Renal cortex interstitium (tissue), 11 donors: ENCODE measurements around the gene TMED4. TPM values are rescaled to one million over a fixed set of nuclear protein-coding genes. Genes with fewer than 3 reads are reported as not detected.
"Not testable (repeated sequence)": the region's sequence is repeated elsewhere in the genome, so short reads cannot be mapped to it uniquely, and the experiment has no call there.

Experiments
- DNase-seq, 11 donors: peaks; one replicate each; pipeline ENCODE4 v3.0.0-alpha.2; 2013; ENCODE audit warnings: low read depth in 9 of 11, low spot score in 4 of 11; ENCODE audit errors: extremely low read depth in 1 of 11
- polyA plus RNA-seq, 3 donors: library from polyadenylated mRNA; unstranded; fragments of 120-200 nt; gene quantifications; one replicate each; pipeline ENCODE4 v1.2.1, GENCODE V29; 2013; ENCODE audit not compliant: insufficient read length in 3 of 3

Gene TMED4
- polyA plus RNA-seq, 3 donors, result 134 to 175 (median 142) TPM

DNA sequence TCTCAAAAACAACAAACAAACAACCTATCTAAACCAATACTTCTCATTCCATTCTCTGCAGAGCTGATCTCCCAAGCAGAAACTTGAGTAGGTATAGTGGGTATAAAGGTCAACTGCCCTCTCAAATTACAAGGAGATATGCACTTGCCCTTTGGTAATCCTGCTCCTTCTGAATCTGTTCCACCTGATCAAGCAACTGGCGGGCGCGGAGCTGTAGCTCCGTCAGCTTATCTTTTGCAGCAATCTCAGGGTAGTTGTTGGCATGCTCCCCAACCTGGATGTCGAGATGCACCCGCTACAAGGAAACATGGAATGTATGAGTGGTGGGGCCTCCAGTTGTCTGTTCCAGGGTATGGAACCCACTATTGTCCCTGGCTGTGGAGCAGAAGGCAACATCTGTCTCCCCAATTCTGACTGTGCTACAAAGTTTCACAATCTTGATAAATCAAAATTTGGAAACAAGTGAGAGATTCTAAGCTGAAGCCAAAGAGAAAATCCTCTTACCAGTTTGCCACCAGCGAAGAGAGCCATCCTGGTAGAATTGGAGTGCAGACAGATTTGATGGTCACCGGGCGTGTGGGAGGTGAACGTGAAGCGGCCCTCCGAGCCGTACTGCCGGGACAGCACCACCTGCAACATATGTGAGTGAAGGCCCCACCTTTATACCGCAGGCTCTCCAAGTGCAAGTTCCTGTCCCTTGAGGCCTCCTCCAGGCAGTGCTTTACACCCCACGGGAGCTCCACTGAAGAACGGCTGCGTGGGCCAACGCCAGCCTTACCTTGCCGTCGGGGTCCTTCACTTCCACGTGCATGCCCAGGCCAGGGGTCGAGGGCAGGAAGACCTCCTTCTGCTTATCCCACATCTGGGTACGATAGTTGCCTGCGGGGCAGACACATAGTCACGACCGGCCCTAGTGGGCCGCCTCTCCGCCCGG, 819 bp downstream of the TMED4 start:
- no peak for DNase-seq

DNA sequence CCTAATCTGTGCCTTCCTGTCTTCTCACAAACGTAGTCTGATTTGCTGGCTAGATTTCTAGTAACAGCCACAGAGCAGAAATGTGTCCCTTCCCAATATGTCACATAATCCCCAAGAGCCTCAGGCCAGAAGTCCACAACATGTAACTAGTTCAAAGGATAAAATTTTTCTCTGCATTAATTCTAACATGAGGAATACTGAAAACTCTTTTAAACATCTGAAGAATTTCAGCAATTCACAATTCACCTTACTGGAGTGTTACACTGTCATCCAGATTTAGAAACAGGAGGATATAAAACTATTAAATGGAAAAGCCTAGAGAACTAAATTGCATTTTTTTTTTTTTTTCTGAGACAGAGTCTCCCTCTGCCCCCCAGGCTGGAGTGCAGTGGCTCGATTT, 5.8 kb downstream of the TMED4 start:
- DNase-seq, result no peak

DNA sequence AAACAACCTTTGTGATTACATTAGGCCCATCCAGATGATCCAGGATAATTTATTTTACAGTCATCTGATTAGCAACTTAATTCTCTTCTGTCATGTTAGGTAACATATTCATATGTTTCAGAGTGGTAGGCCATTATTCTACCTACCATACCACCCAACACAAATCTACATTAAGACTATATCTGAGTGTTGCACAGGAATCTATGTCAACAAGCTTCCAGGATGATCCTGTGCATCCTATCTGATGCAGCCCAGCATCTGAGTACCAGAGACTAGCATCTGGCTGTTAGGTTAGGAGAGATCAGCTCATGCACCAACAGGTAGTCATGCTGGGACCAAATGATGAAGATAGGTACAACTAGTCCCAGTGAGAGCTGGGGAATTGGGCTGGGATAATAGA, 7.0 kb downstream of the TMED4 start:
- no peak for DNase-seq

DNA sequence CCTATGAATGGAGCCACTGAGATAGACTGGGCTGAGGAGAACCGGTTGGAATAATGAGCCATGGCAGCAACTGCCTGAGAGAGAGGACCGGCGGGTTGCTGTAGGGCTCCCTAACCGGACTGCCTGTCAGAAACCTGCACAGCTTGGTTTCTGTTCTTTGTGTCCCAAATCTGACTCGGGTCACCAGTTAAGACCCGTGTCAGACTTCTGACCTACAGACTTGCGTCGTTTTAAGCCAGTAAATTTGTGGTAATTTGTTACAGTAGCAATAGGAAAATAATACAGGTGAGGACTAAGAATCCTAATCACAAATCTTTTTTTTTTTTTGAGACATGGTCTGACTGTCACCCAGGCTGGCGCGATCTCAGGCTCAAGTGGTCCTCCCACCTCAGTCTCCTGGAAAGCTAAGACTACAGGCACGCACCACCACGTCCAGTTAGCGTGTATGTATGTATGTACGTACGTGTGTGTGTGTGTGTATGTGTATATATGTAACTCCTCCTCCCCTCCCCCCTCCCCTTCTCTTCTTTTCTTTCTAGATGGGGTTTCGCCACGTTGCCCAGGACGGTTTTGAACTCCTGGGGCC, 7.7 kb downstream of the TMED4 start:
- no peak for DNase-seq

DNA sequence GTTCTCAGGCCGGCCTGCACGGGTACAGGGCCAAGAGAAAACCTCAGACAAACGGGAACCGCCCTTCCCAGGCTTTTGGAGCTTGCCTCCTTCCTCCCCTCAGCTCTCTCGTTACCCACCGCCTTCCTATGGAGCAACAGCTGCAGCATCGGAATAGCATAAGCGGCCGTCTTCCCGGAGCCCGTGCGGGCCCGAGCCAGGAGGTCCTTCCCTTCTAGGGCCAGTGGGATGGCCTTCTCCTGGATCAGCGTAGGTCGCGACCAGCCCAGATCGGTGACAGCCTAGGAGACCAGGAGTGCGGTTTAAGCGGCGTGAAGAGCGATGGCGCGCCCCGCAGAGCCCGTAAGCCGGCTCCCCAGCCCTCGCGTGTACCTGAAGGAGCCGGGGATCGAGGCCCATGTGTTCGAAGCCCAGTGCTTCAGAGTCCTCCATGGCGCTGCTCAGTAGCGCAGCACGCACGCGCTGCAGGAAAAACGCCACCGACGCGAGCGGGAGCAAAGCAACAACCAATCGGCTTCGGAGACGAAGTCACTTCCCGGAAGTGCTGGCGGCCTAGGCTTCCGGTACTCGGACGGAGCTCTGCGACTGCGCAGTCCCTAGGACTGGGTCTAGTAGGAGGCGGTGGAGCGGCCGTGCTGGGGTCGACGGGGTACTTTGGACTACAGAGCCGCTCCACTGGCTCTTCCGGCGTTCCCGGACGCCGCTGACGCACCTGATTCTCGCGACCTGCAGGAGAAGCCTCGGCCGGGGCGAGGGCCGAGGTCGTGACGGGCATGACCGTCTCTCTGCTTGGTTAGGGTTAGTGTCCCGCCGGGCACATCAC, 8.4 kb downstream of the TMED4 start, which contains the start of gene DDX56:
DDX56 (minus strand) TSS at position 445 of the 823 bp plus-strand sequence; CDS start at position 432, 13 bp downstream.
- DNase-seq, result peak; percentile 79 to 95 (median 90)

DNA sequence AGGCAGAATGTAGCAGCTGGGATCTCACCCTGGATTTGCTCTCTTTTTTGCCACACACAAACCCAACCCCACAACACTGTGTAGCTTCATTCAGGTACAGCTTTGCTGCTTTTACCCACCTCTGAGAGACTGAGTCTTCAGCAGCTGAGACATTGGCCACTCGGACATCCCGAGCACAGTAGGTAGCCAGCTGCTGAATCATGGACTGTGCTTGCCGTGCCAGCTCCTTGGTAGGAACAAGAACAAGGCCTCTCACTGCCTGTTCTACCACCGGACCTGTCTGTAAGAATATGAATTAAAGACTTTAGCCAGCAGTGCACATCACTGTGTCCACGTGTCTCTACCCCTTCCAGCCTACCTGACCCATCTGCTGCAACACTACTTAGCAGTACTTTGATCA, 9.3 kb downstream of the TMED4 start:
- no peak for DNase-seq

DNA sequence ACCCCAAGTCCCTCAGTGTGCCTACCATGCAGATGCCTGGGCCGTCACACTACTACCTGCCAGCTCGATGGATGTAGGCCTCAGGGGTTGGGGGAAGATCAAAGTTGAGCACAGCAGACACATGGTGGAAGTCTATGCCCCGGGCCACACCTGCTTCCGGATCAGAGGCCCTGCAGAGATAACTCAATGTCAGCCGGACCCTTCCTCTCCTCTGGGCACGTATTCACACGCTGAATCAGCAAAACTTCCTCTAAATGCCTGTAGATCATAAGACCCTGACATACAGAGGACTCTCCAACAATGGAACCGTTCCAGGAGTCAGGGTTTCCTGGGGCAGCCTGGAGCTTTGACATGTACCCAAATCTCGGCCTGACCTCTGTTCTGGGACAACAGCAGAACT, 12.1 kb downstream of the TMED4 start:
- DNase-seq, result no peak

DNA sequence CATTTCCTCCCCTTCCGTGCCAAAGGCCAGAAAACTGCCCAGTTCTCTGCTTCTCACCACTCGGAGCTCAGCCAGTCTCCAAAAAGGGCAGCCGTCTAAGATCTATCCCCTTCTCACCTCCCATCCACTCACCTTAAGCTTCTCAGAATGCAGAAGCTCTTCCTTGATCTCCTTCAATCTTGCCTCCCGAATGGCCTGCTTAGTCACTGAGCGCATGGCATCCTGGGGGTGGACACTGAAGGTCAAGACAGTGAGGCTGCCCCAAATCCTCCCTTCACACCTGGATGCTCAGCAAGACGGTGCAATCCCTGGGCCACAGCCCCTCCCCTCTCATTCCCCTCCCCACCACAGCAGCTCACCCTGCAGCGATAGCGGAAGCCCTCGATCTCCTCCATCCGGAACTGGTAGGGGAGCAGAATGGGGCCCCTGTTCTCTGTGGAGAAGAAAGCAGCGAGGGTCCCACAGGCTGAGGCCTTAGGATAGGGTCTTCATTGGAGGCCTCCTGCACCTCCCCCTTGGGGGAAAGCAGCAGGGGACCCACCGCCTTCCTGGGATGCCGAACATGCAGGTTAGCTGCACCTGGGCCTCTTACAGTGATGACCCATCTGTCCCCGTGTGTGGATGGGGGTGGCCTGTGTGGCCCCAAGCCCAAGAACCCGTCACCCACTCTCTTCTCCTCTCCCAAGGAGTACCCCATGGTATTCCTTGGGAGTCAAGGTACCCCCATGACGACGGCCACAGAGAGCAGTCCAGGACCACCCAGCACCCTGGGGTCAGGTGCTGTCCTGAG, 13.1 kb downstream of the TMED4 start:
- DNase-seq, result no peak

DNA sequence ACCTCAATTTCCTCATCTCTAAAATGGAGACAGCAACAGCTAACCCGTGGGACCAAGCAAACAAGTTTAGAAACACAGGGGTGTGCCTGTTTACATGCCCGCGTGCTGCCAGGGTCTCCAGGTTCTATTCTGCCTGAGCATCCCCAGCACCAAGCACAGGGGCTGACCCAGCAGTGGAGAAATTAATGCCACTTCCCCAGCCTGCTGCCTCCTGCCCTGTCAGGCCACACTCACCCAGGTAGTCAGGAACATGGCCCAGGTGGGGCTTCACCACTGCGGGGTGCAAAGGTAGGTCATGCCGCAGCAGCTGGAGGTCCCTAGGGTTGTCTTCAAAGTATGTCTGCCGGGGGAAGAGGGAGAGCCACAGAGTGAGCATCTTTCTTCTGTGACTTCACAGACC, 14.1 kb downstream of the TMED4 start:
- DNase-seq, result no peak

DNA sequence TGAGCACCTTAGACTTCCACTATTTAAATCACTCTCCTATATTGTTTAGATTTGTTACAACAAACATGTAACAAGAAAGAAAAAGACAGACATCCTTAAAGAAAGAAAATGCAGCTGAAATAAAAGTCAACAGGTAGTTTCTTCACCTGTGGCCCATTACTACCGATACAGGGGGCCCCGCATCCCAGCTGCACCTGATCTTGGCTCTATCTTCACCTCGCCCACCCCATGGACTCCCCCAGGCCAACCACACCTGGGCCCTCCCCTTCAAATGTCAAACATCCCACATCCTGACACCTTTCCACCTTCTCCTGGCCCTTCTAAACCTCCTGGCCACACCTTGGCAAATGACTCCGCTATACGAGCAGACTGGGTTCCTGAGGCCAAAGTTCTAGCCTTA, 15.4 kb downstream of the TMED4 start:
- DNase-seq, result no peak

DNA sequence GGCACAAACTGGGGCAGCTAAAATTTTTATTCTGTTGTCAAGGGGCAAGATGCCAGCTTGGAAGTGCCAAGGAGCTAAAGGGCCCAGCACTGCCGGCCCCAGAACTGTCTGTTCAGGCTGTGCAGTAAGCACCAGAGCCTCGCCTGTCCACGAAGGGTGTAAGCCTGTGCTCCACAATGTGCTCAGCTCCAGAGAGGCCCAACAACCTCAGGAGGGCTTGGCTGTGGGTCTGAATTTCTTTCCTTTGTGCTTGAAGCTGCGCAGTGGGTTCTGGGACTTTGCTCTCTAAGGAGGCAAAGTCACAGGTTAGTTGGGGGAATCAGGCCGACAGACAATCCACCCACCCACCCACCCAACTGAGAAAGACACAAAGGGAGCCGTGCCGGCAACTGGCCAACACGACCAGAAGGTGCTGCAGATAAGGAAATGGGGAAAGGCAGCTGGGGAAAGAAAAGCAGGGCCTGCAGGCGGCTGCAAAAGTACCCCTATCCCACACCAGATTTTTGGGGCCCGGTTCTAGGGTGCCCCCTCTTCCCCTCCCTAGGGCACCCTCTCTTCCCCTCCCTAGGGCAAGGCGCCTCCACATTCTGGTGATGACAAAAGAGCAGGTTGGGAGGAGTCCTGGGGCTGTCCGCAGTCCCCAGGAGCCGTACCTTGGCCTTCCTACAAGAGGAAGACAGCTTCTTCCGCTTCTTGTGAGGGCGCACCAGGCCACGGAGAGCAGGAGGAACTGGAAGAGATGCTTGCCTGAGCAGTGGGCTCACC, 16.1 kb downstream of the TMED4 start:
- no peak for DNase-seq

DNA sequence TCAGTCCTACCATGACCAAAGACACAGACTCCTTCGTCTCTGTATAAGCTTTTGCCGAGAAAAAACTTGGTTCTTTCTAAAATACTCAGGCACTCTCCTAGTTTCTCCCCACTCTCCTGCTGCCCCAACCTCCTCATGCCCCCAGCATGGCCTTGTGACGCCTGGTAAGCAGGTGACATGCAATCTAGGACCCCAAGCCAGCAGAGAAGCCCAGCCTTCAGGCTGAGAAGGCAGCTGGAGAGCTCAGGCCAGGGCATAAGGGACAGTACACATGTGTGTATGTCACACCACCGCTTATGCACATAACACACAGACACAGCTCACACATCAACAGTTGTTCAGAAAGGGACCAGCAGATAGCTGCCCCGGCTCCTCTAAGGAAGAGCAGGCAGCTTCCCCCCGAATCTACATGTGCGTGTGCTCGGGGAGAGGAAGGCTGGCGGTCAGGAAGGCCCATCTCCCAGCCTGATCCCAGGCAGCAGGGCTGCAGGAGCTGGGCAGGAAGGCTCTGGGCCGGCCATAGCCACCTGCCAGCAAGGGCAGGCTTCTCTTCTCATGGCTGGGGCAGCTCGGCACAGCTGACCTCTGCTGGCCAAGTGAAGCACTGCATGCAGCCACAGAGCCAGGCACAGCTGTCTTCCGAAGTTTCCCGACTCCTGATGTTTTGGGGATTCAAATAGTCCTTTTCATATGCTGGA, 16.8 kb downstream of the TMED4 start:
- peak in 2 of 11 donors; percentile 20 to 28 for DNase-seq

DNA sequence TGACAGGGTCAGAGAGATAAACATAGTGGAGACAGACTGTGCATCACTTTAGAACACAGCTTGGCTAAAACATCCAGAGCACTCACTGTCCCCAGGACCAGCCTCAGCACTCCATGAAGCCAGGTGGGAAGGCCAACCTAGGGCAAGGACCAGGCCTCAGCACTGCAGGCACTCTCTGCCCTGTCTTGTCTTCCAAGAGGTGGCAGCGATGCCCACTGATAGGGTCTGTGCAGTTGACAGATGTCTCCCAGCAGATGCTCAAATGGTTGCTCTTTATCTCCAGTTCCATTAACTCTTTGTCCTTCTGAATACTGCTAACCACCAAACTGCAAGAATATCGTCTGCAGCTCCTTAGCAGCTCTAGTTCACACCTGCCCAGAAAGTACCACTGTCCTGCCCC, 17.4 kb downstream of the TMED4 start:
- no peak for DNase-seq

DNA sequence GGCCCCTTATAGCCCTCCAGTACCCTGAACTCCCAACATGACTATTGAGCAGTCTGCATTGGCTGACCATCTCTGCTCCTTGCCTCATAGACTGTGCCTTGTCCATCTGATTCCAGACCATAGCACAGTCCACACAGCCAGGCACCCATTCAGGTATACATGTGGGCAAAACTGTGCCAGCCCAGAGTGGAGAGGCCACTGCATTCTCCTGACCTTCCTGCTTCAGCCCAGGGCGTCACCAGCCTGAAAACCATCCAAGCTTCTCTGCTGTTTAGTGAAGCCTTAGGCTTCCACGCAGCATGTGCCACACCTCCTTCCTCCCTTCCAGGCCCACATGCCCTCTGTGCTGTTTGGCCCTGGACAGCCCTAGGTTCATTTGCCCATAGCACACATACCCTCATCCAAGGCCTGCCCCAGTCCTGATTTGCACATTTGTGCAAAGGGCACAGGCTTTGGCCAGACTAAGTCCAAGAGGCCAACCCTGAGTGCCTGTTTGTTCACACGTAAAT, 18.8 kb downstream of the TMED4 start:
- no peak for DNase-seq

DNA sequence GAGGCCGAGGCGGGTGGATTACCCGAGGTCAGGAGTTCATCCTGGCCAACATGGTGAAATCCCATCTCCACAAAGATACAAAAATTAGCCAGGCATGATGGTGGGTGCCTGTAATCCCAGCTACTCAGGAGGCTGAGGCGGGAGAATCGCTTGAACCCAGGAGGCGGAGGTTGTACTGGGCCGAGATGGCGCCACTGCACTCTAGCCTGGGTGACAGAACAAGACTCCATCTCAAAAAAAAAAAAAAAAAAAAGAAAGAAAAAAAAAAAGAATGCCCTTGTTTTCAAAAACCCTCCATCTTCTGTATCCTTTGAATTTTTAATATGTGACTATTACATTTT, 19.4 kb downstream of the TMED4 start:
- not testable (repeated sequence) for DNase-seq

DNA sequence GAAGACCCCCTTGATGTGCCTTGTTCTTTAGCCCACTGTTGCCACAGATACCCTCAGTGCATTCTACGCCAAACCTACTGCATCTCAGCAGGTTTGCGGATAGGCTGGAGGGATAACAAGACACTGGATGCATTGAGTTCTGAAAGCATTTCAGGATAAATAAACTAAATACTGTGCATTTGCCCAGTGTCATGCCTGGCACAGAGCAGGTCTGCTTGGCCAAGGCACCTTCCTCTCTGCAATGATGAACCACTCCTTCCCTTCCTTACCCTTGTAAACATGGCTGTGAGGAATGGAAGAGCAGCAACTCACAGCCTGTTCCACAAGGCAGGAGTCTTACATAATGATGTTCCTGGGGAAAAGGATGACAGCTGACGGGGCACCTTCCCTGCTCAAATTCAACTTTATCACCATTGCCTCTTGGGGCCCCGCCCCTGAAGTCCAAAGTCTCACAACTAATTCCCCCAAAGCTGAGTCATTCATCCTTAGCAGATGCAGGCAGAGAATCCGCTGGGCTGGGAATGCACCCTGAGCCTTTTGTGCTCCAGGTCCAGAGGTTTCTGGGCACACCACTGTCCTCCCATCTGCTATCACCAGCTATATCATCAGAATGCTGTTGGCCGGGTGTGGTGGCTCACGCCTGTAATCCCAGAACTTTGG, 19.9 kb downstream of the TMED4 start:
- DNase-seq, result no peak

DNA sequence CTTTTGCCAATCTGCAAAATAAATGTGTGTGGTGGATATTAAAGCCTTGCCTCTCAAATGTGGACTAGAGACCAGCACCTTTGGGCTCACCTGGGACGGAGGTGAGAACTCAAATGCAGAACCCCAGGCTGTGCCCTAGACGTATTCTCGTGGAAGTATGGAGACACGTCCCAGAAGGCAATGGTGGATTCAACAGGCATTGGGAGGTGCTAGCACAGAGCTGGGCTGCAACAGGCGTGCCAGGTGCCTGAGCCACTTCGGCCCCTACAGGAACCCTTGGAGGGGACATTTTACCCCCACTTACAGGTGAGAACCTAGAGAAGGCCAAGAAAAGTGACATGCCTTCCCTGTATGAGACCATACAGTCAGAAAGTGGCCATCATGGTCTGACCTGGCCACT, 20.6 kb downstream of the TMED4 start:
- DNase-seq, result no peak
